Activated CD4-positive, alpha-beta memory T cell treated with anti-CD3 and anti-CD28 coated beads, Interleukin-2, amount 10 ng/mL, durations not matched to agents 7 days and 5 days (primary cell): ENCODE results near the gene SIPA1L3. TPM values are rescaled to one million over a fixed set of nuclear protein-coding genes. Genes with fewer than 3 reads are reported as not detected.

Source experiments
- CTCF ChIA-PET: fragments of 350-600 bp; sonication (Branson Sonifier 250); formaldehyde crosslinking; loops from one replicate; lab custom pipeline; 2021; ENCODE audit warnings: antibody characterized with exemption, inconsistent platforms; lab: Charles Lee
- POLR2A ChIA-PET: fragments of 350-600 bp; sonication (Branson Sonifier 250); formaldehyde crosslinking; loops from one replicate; lab custom pipeline; 2021; ENCODE audit warnings: antibody characterized with exemption; lab: Charles Lee
- DNase-seq: peaks from one replicate; pipeline ENCODE4 v3.0.0-alpha.2; 2020
- H3K27ac Mint-ChIP-seq: one replicate; pipeline ENCODE4 v1.8.0; 2021; ENCODE audit warnings: mild to moderate bottlenecking, mixed read lengths
- H3K27me3 Mint-ChIP-seq: one replicate; pipeline ENCODE4 v1.8.0; 2021; ENCODE audit warnings: mixed read lengths
- H3K36me3 Mint-ChIP-seq: one replicate; pipeline ENCODE4 v1.8.0; 2021; ENCODE audit warnings: low read depth, mixed read lengths
- H3K4me1 Mint-ChIP-seq: one replicate; pipeline ENCODE4 v1.8.0; 2021; ENCODE audit warnings: mixed read lengths
- H3K4me3 Mint-ChIP-seq: one replicate; pipeline ENCODE4 v1.8.0; 2021; ENCODE audit warnings: mild to moderate bottlenecking, mixed read lengths
- H3K9me3 Mint-ChIP-seq: one replicate; pipeline ENCODE4 v1.8.0; 2021; ENCODE audit warnings: mixed read lengths
- total RNA-seq, 2 experiments: library from RNA; stranded (reverse); gene quantifications; one replicate each; pipeline ENCODE4 v1.2.3, GENCODE V29; 2021

The SIPA1L3 gene
- total RNA-seq, 2 experiments from 2014 or later = 13.6 to 15.2 TPM

- no peaks in the 10 kb centered on the region for H3K27me3 Mint-ChIP-seq
- H3K27ac Mint-ChIP-seq = no peak overlapping the region
- no peaks in the 10 kb centered on the region for H3K4me1 Mint-ChIP-seq
- ChIA-PET CTCF (no interaction called here), POLR2A (no interaction called here)
- no peak for DNase-seq
- peaks cover 5% of the 10 kb centered on the region for H3K9me3 Mint-ChIP-seq
- H3K36me3 Mint-ChIP-seq = peaks cover 3% of the 10 kb centered on the region
- H3K4me3 Mint-ChIP-seq = no peak overlapping the region
These were observed 291.1 kb downstream of the SIPA1L3 start for GRCh38 chr19:38197937-38198704.

DNA sequence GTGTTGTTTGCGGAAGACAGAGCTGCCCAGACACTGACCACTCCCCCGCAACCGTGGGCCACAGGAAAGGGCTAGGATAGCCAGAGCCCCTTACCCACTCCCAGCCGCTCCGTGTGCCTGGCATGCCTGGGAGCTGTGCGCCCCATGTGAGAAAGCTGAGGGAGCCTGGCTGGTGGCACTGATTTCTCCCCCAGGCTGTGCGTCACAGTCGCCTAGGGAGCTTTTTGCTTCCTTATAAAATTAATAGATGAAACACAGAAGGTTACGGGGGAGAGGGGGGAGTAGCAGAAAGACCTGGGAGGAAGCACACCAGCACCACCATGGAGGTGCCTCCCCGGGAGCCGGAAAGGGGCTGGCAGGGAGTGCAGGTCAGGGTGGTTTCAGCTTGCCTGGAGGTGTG, 292.3 kb downstream of the SIPA1L3 start:
- Mint-ChIP-seq H3K4me1 (no peaks in the 10 kb centered on the region), H3K27me3 (no peaks in the 10 kb centered on the region), H3K36me3 (peaks cover 3% of the 10 kb centered on the region), H3K4me3 (no peak overlapping the region), H3K27ac (no peak overlapping the region), H3K9me3 (peaks cover 5% of the 10 kb centered on the region)
- no peak for DNase-seq
- CTCF ChIA-PET = no interaction called here
- POLR2A ChIA-PET = no interaction called here

GRCh38 chr19:38201731-38202130, 294.7 kb downstream of the SIPA1L3 start:
- ChIA-PET POLR2A (no interaction called here), CTCF (no interaction called here)
- H3K4me3 Mint-ChIP-seq = no peak overlapping the region
- H3K4me1 Mint-ChIP-seq = no peaks in the 10 kb centered on the region
- no peak for DNase-seq
- no peaks in the 10 kb centered on the region for H3K36me3 Mint-ChIP-seq
- no peaks in the 10 kb centered on the region for H3K9me3 Mint-ChIP-seq
- no peaks in the 10 kb centered on the region for H3K27me3 Mint-ChIP-seq
- H3K27ac Mint-ChIP-seq = no peak overlapping the region

DNA sequence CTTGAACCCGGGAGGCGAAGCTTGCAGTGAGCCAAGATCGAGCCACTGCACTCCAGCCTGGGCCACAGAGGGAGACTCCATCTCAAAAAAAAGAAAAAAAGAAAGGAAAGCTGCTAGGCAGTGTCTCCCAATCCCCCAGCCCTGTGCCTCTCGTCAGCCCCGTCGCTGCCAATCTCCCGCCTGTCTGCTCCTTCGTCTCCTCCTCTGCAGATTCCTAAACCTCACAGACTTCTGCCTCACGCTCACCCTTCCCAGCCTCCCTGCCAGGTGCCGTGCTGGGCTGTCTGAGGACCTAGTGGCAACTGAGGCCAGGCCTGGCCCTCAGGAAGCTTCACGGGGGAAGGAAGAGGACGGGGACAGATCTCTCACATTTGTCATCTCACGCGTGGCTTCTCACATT, 295.5 kb downstream of the SIPA1L3 start:
- POLR2A ChIA-PET = no interaction called here
- no peaks in the 10 kb centered on the region for H3K9me3 Mint-ChIP-seq
- no peak overlapping the region for H3K4me3 Mint-ChIP-seq

DNA sequence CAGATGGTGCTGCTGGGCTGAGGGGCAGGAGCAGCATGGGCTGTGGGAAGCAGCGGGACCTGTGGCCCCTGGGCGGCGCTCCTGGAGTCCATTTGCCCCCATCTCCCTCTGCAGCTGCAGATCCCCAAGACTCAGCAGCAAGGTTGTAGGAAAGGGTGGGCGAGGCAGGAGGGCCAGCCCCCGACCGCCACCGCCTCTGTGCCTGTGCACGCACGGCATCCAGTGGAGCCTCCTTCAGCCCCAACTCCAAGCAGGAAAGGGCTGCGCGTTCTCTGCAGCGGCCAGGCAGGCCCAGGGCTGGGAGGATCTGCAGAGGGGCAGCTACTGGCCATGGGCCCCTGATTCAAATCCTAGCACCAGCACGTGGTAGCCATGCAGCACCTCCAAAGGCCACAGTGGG, 296.2 kb downstream of the SIPA1L3 start:
- ChIA-PET CTCF (no interaction called here), POLR2A (no interaction called here)
- no peak overlapping the region for H3K27ac Mint-ChIP-seq

More for the DNA sequence above, 295.5 kb downstream of the SIPA1L3 start:
- Mint-ChIP-seq H3K36me3 (no peaks in the 10 kb centered on the region), H3K4me1 (no peaks in the 10 kb centered on the region), H3K27me3 (no peaks in the 10 kb centered on the region), H3K27ac (no peak overlapping the region)
- CTCF ChIA-PET = no interaction called here
- no peak for DNase-seq

GRCh38 chr19:38204096-38204495, 297.1 kb downstream of the SIPA1L3 start:
- H3K9me3 Mint-ChIP-seq = no peaks in the 10 kb centered on the region
- no peaks in the 10 kb centered on the region for H3K4me1 Mint-ChIP-seq
- CTCF ChIA-PET = no interaction called here
- H3K27ac Mint-ChIP-seq = no peak overlapping the region
- H3K4me3 Mint-ChIP-seq = no peak overlapping the region
- POLR2A ChIA-PET = no interaction called here
- H3K36me3 Mint-ChIP-seq = no peaks in the 10 kb centered on the region
- DNase-seq = no peak
- peaks cover 9% of the 10 kb centered on the region for H3K27me3 Mint-ChIP-seq

More for the DNA sequence above, 296.2 kb downstream of the SIPA1L3 start:
- Mint-ChIP-seq H3K36me3 (no peaks in the 10 kb centered on the region), H3K9me3 (no peaks in the 10 kb centered on the region), H3K27me3 (peaks cover under 1% of the 10 kb centered on the region), H3K4me1 (no peaks in the 10 kb centered on the region), H3K4me3 (no peak overlapping the region)
- no peak for DNase-seq

DNA sequence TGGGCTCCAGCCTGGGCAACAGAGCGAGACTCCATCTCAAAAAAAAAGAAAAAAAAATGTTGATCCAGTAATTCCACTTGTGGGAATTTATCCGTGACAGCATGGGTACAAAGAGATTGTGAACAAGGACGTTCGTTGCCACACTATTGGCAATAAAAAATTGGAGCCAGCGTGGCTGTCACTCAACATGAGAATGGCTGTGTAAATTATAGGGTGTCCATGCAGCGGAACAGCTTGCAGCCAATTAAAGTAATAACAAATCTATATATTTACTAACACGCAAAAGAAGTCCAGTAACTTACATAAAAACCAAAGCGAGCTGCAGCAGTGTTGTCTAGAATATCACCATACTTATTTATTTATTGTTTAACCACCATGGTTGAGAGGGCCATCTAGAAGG, 297.7 kb downstream of the SIPA1L3 start:
- H3K36me3 Mint-ChIP-seq = no peaks in the 10 kb centered on the region
- H3K9me3 Mint-ChIP-seq = no peaks in the 10 kb centered on the region
- CTCF ChIA-PET = no interaction called here
- POLR2A ChIA-PET = no interaction called here
- no peak for DNase-seq
- no peak overlapping the region for H3K4me3 Mint-ChIP-seq
- H3K4me1 Mint-ChIP-seq = no peaks in the 10 kb centered on the region
- peaks cover 15% of the 10 kb centered on the region for H3K27me3 Mint-ChIP-seq
- H3K27ac Mint-ChIP-seq = no peak overlapping the region

DNA sequence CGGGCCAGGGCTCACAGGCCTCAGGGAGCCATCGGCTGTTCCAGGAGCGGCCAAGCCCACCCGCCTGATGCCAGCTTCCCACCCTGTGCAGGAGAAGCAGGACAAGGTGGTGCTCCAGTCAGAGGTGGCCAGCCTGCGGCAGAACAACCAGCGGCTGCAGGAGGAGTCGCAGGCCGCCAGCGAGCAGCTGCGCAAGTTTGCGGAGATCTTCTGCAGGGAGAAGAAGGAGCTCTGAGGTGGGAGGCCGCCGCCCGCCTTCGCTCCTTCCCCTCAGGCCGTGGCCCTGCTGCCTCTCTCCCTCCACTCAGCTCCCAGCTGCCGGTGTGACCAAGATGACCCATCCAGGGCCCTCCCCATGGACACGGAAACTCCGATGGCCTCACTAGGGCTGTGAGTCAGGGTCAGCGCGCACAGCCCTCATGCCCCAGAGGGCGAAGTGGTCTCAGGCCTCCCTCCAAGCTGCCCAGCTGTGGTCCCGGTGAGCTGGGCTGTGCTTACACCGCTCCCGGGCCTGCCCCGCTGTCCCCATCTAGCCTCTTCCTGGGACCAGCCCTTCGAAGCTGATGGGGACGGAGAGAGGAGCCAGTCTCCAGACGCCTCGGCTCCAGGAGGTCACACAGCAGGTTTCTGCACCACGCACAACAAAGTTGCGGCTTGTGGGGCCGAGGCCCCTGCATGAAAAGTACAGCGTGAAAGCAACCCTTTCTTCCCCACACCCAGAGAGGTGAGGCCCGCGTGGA, 299.2 kb downstream of the SIPA1L3 start:
- ChIA-PET CTCF (interaction anchor here (0.6 to 1.1 kb wide), 3 partner anchors 19 to 63 kb away, joined by 3 to 4 read pairs (median 3); no protein-coding TSS in a partner anchor), POLR2A (no interaction called here)
- H3K27ac Mint-ChIP-seq = no peak overlapping the region
- H3K9me3 Mint-ChIP-seq = no peaks in the 10 kb centered on the region
- DNase-seq = no peak
- no peak overlapping the region for H3K4me3 Mint-ChIP-seq
- no peaks in the 10 kb centered on the region for H3K36me3 Mint-ChIP-seq
- peaks cover 27% of the 10 kb centered on the region for H3K27me3 Mint-ChIP-seq
- H3K4me1 Mint-ChIP-seq = no peaks in the 10 kb centered on the region

- H3K4me3 Mint-ChIP-seq = no peak overlapping the region
- no peak overlapping the region for H3K27ac Mint-ChIP-seq
- no peaks in the 10 kb centered on the region for H3K4me1 Mint-ChIP-seq
- H3K9me3 Mint-ChIP-seq = no peaks in the 10 kb centered on the region
- CTCF ChIA-PET = no interaction called here
- H3K36me3 Mint-ChIP-seq = no peaks in the 10 kb centered on the region
- H3K27me3 Mint-ChIP-seq = peaks cover 27% of the 10 kb centered on the region
- DNase-seq = no peak
- POLR2A ChIA-PET = no interaction called here
These were observed 299.9 kb downstream of the SIPA1L3 start for GRCh38 chr19:38206928-38207327.

DNA sequence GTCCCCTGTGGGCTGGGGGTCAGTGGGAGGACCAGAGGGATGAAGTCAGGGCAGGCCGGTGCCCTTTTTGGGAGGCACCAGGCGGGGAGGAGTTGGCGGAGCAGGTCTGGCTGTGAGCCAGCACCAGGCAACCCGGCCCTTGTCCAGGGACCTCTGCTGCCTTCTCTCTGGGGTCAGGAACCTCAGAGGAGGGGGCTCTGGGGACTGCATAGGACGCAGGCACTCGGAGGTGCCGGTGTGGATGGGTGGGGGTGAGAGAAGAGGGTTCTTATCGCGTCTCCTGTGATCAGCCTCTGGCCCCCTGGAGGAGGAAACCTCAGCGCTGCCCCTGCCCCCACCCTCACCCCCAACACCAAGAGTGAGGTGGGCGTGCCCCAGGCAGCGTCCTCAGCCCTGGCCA, 300.5 kb downstream of the SIPA1L3 start:
- H3K27me3 Mint-ChIP-seq = peaks cover 30% of the 10 kb centered on the region
- H3K27ac Mint-ChIP-seq = no peak overlapping the region
- no peaks in the 10 kb centered on the region for H3K9me3 Mint-ChIP-seq
- POLR2A ChIA-PET = no interaction called here
- no peaks in the 10 kb centered on the region for H3K4me1 Mint-ChIP-seq
- CTCF ChIA-PET = no interaction called here
- no peak overlapping the region for H3K4me3 Mint-ChIP-seq
- DNase-seq = no peak
- H3K36me3 Mint-ChIP-seq = no peaks in the 10 kb centered on the region

DNA sequence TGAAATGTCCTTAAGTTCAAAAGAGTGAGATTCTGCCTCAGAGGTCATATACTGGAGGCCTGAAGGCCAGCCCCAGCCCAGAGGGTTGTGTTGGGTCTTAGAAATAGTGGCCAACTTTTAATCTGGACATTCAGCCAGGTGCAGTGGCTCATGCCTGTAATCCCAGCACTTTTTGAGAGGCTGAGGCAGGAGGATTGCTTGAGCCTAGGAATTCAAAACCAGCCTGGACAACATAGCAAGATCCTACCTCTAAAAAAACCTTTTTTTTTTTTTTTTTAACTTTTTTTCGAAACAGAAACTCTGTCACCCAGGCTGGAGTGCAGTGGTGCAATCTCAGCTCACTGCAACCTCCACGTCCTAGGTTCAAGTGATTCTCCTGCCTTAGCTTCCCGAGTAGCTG, 301.6 kb downstream of the SIPA1L3 start:
- DNase-seq = no peak
- Mint-ChIP-seq H3K4me1 (peaks cover 5% of the 10 kb centered on the region), H3K9me3 (no peaks in the 10 kb centered on the region), H3K36me3 (no peaks in the 10 kb centered on the region), H3K27ac (no peak overlapping the region), H3K4me3 (no peak overlapping the region), H3K27me3 (peaks cover 30% of the 10 kb centered on the region)
- CTCF ChIA-PET = no interaction called here
- POLR2A ChIA-PET = no interaction called here

GRCh38 chr19:38209152-38209551, 302.1 kb downstream of the SIPA1L3 start:
- POLR2A ChIA-PET = no interaction called here
- peaks cover 34% of the 10 kb centered on the region for H3K27me3 Mint-ChIP-seq
- CTCF ChIA-PET = no interaction called here

GRCh38 chr19:38209671-38210457, 302.9 kb downstream of the SIPA1L3 start:
- no peaks in the 10 kb centered on the region for H3K36me3 Mint-ChIP-seq
- POLR2A ChIA-PET = no interaction called here

More at GRCh38 chr19:38209152-38209551, 302.1 kb downstream of the SIPA1L3 start:
- no peak for DNase-seq
- Mint-ChIP-seq H3K27ac (no peak overlapping the region), H3K9me3 (no peaks in the 10 kb centered on the region), H3K4me3 (no peak overlapping the region), H3K4me1 (peaks cover 11% of the 10 kb centered on the region), H3K36me3 (no peaks in the 10 kb centered on the region)

More at GRCh38 chr19:38209671-38210457, 302.9 kb downstream of the SIPA1L3 start:
- CTCF ChIA-PET = no interaction called here
- peaks cover 39% of the 10 kb centered on the region for H3K27me3 Mint-ChIP-seq
- no peaks in the 10 kb centered on the region for H3K9me3 Mint-ChIP-seq
- no peak overlapping the region for H3K27ac Mint-ChIP-seq
- H3K4me3 Mint-ChIP-seq = no peak overlapping the region
- DNase-seq = no peak
- H3K4me1 Mint-ChIP-seq = peaks cover 15% of the 10 kb centered on the region
